Measurements from ENCODE around the gene CHTF8.

The CHTF8 gene

DNA sequence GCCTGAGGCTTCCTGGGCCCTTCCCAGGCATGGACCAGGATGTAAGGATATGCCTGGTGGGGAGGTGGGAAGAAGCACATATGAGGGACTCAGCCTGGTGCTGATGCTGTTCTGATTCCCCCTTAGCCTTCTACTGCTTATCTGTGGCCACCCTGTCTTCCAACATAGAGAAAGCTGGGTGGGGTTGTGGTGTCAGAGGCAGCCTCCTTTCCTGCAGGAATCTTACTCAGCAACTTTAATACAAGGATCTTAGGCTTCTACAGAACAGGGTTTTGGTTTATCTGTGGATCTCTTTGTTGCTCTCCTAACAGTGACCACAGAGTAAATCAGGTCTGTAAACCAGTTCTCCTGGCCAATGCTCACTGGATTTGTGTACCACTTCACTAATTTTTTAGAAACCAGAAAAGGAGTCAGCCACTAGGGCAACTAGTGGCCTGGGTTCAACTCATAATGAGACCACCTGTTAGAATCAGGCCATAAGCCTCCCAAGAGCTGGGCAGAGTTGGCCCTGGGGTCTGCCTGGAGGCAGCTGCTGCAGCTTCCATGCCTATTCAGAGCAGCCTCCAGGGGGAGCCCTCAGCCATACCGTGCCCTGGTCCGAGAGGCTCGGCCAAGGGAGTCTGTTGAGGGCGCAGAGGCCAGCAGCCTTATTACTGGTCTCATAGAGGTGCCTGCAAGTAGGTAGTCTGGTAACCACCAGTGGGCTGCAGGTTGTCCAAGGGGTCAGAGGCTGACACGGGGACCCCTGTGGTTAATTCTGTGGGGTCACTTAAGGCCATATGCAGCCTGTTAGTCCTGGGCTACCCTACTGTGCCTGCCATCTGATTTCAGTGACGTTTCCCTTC is 19.9 kb downstream of the CHTF8 start:
- no peak for DNase-seq

DNA sequence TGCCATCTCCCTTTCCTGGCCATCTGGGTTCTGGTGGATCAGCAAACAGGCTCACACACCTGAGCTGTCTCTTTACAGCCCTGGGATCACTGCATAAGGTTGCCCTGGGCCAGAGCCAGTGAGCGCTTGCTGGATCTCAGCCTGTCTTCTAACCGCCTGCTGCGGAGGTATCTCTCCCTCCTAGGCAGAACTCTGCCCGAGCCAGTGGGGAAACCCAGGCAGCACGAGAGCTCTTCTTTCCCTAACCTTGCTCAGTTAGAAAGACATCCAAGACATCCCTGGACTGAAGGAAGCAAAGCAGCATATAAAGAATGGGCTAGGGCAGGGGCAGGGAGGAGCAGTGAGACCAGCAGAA is 20.5 kb downstream of the CHTF8 start:
- no peak for DNase-seq

DNA sequence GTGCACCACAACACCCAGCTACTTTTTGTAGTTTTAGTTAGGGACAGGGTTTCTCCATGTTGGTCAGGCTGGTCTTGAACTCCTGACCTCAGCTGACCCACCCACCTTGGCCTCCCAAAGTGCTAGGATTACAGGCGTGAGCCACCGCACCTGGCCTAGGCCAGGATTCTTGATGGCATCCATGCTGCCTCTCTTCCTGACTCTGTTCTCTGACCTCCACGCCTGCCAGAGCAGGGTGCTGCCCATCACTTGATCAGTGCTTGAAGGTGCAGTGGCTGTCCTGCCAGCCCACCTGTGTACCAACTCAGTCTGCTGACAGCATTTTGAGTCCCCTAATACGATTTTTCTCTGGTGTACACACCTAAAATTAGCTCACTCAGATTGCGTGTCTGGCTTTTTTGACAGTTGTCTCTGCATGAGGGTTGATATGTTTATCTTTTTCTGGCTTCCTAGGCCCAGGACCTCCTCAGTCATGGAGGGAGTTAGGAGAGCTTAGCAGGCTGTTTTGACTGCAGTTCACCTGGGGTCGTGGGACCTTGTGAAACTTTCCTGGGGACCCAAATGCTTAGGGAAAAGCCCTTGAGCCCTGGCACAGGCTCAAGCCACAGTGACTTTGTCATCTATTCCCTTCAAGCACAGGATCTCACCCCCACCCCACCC is 21.0 kb downstream of the CHTF8 start:
- no peak for DNase-seq

DNA sequence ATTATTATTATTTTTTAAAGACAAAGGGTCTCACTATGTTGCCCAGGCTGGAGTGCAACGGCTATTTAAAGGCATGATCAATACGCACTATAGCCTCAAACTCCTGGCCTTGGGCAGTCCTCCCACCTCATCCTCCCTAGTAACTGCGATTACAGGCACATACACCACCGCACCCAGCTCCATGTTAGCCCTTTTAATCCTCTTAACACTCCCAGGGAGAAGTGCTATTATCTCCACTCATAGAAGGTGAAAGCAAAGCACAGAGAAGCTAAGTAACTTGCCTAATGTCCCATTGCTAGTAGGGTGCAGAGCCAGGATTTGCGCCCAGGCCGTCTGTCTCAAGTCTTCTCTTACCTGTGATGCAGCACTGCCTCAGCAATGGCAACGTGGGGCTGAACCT is 22.0 kb downstream of the CHTF8 start:
- DNase-seq = no peak

DNA sequence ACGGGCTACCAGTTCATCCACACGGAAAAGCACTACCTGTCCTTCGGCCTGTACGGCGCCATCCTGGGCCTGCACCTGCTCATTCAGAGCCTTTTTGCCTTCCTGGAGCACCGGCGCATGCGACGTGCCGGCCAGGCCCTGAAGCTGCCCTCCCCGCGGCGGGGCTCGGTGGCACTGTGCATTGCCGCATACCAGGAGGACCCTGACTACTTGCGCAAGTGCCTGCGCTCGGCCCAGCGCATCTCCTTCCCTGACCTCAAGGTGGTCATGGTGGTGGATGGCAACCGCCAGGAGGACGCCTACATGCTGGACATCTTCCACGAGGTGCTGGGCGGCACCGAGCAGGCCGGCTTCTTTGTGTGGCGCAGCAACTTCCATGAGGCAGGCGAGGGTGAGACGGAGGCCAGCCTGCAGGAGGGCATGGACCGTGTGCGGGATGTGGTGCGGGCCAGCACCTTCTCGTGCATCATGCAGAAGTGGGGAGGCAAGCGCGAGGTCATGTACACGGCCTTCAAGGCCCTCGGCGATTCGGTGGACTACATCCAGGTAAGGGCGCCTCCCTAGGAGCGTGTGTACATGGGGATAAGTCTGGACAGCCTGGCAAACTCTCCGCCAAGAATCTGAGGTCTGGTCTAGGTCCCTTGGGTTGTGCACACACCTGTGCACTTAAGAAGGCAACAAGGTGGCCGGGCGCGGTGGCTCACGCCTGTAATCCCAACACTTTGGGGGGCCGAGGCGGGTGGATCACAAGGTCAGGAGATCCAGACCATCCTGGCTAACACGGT is 22.7 kb downstream of the CHTF8 start:
- no peak for DNase-seq

DNA sequence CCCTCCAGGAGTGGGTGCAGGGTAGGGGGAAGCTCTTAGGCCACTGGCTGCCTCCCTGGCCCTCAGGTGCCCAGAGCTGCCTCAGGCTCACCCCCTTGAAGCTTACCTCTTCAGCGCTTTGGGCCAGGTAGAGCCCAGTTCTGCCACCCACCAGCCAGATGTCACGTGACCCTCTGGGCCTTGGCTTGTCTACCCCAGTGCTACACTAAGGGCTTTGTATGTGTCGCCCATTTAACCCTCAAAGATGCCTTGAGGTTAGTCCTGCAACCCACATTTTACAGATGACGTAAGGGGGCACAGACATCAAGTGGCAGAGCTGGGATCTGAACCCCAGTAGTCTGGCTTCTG is 23.5 kb downstream of the CHTF8 start:
- DNase-seq = no peak

DNA sequence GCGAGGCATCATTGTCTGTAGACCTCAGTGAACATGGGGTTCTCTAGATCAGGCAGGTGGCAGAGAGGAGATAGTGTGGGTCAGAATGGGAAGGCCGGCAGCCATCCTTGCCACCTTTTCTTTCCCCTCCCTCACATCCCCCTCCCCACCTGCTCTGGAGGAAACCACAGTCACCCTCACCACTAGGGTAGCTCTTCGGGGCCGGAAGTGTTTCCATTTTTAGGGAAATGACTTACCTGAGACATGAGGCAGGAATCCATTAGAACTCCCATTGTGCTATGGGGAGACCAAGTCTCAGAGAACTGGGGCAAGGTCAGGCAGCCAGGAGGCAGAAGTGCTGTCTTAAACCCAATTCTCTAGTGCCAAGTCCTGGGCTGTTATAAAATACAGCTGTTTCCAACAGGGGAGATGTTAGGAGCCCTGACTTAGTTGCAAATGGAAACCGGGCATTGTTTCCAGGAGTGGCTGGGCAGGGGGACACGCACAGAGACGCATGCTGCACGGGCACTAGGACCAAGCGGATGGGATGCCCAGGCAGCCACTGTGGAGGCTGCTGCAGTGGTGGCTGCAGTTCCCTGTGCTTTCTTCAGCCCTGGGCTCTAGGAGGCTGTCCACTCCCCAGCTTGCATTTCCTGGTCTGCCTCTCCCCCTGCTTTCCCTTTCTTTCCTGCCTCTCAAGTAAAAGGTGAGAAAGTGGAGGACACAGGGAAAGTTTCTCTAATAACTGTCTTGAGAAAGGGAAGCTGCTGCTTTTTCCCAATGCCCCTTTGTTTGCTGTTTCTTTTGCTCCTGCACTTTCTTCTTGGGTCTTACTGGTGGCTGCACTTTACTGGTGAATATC is 24.1 kb downstream of the CHTF8 start:
- no peak for DNase-seq

DNA sequence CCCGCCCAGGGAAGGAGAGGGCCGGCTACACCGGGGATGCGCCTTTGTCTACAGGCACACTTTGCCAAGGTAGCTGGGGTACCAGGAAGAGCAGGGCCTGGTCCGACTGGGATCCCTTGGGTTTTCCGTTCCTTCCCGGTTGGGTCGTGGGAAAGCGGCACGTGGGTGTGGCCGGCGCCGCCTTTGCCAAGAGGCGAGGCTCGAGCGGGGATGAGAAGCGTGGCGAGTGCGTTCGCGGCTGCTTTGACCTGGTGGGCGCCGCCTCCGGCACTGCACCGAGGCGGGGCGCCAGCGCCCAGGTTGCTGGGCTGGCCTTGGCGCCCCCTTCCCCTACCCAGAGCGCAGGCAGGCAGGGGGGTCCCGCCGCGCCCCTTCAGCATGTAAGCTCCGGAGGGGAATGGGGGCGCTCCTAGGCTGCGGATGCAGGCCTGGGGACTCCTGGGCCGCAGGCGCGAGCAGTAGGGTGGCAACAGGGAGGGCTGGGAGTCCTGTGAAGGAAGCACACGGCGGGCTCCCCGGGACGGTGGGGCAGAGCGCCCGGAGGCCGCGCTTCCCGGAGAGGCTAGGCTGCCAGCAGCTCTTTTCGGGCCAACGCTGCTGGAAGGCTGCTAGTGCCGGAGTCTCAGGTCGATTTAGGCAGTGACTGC is 24.9 kb downstream of the CHTF8 start:
- no peak for DNase-seq

DNA sequence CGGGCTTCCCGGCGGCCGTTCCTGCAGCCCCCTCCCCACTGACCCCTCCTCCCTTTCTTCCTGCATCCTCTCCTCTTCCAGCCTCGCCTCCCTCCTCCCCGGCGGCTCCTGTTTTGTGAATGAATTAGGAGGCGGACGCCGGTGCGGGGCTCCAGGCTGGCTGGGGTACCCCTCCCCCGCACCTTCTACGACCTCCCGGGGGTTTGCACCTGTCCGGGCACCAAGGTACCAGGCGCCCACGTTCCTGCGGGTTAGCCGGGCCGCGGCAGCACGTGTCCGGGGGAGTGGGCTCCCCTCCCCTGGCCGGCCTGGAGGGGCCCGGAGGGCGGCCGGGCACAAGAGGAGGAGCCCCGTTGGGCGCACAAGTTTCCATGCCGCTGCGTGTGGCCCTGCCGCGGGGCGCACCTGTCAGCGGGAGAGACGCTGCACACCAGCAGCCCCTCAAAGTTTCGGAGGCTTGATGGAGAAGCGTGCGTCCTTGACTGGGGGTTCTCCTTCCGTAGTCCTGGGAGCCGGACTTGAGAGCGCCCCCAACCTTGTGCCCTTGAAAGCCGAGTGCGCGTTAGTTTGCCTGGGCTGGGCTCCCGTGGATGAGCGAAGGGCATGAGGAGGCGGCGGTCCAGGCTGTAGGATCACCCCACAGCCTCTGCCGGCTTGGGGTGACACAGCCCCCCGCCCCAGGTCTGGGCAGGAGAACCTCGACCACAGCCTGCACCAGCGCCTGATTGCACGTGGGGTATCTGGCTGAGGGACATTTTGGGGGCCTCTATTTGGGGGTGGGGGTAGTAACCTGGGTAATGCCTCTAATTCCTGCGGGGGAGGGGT is 25.7 kb downstream of the CHTF8 start:
- DNase-seq = no peak

DNA sequence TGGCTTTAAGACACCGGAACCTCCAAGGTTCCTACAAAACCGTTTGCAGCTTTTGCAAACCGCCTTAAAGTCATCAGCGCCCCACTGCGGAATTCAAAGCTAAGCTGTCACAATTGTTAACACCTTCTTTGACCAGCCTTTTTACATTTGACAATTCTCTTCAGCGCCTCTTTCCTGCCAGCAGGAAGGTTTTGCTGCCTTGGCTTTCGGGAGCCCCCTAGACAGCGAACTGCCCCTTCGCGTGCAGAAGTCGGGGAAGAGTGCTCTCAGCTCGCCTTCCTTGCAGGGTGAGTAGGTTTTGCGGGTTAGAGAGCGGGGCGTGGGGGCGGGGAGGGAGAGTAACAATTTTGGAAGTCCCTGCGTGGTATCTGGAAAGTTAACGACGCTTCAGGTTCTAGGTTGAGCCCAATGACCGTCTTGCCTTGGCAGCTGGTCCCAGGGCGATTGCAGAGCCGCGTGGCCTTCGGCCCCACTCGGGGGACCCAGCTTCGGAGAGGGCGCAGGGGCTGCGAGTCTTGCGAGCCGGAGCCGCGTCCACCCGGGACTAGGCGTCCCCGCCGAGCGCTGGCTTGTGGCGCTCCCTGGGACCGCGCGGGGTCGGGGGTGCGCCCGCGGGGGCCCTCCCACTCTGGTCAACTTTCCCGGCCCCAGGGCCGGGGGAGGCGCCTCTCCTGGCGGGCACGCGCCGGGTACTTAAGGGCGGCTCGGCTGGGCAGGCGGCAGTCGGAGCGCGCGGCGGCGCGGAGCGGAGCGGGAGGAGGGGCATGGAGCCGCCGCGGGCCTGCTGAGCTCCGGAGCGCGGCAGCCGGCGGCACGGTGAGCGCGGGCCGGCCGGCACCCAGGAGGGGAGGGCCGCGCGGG is 26.7 kb downstream of the CHTF8 start, which contains the start of gene HAS3:
Gene HAS3 (plus strand): TSS at position 153 of the 861 bp plus-strand sequence. CDS start 3,743 bp downstream, outside the sequence.
- no peak for DNase-seq

DNA sequence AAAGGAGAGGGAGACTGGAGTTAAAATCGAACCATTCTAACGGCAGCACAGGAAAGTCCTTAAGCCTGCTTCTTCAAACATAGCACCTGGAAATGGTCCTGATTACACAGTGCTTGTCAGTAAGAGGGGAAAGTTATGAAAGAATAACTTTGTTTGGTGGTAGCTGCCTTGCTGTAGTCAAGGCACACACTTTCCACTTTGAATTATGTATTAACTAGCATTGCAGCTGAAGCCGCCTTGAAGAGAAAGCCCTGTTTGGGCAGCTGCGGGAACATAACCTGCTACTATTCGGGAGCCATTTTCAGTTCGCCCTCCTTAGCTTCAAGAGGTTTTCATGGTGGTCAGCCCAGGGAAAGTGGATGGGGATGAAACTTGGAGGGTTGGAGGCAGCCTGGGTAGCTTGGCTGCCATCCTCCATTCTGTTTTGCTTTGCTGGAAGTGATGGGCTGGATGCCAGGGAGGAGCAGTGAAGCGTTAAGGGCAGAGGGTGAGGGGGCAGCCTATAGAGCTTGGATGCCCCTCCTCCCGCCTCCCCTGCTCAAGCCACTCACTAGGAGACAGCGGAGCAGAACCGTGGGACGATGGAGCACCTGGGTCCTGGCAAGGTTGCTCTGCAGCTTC is 32.2 kb downstream of the CHTF8 start:
- DNase-seq = no peak

DNA sequence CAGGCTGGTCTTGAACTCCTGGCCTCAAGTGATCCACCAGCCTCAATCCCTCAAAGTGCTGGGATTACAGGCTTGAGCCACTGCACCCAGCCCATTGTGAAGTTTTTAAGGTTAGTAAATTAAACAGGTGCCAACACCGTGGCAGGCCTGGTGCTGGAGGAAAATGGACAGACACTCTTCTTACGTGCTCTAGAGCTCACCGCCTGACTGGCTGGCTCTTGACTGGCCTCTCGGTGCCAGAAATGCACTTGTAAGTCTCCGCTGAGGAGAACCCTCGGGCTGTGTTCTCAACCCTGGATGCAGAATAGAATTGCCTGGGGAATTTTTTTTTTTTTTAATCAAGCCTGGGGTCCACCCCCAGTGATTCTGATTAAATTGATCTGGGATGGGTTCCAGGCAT is 37.2 kb downstream of the CHTF8 start:
- DNase-seq = no peak

DNA sequence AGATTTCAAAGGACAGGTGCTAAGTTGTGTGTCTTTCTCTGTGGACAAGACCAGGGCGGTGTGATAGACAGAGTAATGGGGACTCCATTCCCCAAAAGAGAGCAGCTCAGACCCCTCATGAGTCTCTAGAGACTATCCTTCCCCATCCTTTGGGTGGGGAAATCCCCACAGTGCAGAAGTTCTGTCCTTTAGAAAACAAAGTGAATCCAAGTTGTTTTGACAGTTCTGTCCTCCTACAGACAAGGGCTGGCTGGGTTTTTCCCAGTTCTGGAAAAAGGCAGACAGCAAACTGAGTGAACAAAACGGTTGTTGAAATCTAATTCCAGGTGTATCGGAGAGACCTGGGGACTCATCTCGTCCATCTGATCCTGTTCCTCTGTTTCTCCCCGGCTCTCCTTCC is 37.9 kb downstream of the CHTF8 start:
- DNase-seq = no peak

DNA sequence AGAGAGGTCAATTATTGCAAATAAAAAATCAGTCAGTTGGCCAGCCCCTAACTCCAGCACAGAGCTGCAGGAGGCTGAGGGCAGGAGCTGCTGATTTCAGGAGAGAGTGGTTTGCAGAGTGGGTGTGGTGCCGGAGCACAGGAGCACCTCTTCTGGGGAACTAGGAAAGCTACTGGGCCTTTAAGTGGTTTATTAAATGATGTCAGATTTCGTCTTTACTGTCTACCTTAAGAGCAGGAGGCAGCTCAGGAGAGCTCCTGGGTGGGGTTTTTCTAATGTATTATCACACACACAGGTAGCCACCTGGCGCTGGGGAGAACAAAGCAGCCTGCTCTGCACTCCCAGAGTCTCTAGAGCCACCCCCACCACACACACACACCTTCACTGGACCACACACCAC is 38.4 kb downstream of the CHTF8 start:
- no peak for DNase-seq

DNA sequence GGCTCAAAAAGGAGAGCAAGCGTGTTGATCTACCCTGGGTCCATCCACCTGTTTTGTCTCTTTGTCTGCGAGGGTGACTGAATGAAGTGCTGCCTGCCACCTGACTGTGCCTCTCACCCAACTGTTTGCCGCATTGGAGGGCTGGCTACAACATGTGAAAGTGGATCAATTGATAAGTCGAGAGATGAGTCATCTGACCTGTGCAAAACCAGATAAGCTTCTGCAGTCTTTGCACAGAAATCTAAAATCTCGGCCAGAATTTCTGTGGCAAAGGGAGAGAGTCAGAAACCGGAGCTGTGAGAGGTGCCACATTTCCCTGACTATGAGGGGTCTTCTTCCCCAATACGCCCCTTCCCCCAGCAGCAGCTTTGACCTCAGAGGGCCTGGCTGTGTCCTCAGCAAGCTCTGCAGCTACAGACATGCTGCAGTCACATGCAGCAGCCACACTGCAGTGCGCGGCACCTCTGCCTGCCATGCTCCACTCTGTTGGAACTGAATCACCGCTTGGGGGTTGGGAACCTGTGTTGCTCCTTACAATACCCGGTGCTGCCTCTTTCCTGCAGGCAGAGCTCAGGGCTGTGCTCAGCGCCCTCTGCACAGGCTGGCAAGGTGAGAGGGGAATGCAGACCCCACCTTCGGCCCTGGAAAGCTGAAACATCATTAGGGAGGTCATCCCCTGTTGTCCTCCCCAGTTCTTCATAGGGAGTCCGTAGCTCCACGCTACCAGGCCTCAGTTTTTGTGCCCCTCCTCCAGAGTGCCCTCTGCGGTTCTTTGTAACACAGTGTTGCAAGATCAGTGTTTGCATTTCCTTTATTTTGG is 43.1 kb downstream of the CHTF8 start:
- DNase-seq = no peak

DNA sequence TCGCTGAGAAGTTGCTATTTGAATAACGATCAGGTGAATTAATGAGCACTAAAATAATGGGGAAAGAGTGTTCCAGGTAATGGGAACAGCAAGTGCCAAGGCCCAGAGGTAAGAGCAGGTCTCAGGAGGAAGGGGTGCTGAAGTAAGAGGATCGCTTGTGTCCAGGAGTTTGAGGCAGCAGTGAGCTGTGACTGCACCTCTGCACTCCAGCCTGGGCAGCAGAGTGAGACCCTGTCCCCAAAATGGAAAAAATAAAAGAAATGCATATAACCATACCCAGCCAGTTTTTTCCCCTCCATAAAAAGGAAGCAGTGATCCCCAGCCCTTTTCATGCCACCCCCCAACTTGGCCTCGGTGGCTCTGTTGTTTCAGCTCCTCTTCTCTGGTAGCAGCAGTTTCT is 43.7 kb downstream of the CHTF8 start:
- DNase-seq = no peak

DNA sequence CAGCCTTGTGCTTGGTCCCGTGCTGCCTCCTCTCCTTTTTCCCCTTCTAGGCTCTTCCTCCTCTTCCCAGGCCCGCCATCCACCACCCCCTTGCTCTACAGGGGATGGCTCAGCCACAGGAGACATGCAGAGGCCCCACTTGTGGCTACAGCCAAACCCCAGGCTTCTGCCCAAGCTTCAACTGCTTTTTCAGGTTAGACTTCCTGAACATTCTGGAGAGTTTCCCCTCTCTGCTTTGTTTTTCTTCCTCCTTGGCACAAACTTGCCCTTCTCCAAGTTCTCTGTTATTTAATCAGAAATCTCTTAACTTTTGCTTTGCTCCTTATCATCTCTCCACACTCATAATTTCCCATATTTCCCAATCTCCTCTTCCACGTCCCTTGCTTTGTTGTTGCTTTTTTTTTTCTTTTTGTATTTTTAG is 45.2 kb downstream of the CHTF8 start:
- DNase-seq = no peak

DNA sequence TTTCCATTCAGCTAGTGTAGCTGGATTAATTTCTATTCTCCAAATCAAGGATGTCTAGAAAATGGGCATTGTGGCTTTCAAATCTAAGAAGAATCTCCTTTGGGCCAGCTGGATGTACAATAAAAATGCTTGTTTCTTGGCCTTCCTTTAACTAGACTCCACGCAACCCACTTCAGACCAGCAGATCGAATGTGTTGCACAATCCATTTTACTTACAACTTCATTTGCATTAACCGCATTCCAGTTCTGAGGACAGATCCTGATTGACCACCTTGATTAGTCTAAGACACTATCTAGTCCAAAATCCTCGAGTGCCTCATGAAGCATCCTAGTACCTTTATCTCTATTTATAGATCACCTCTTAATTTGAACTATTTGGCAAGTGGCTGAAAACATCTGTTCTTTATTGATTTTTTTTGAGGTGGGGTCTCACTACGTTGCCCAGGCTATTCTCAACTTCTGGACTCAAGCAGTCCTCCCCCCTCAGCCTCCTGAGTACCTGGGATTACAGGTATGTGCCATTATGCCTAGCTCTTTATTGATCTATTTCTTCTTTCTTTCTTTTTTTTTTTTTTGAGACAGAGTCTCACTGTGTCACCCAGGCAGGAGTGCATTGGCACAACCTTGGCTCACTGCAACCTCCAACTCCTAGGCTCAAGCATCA is 47.2 kb downstream of the CHTF8 start:
- no peak for DNase-seq
